SH-SY5Y (cell line): ENCODE results near the gene NAA10.

Experiments
- GATA2 ChIP-seq: IDR thresholded peaks from 2 replicates; pipeline ENCODE4 v1.6.1; 2011; ENCODE audit warnings: mild to moderate bottlenecking, low read depth, low read length
- GATA3 ChIP-seq: IDR thresholded peaks from 2 replicates; pipeline ENCODE4 v1.6.1; 2011; ENCODE audit warnings: low read depth, mild to moderate bottlenecking, low read length, moderate library complexity

DNA sequence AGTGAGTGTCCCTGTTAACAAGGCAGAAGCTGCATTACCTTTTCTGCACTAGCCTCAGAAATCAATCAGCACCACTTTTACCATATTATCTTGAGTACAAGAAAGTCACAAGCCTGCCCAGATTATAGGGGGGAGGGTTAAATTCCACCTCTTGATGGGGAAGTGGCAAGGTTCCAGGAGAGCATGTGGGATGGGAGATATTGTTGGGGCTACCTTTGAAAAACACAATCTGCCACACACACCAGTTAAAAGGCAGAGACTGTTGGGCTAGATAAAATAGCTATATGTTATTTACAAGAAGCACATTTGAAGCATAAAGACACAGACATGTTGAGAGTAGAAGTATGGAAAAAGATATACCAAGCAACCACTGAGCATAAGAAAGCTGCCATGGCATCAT lies 36.9 kb downstream of the NAA10 start:
- TF ChIP-seq GATA2 (no peak), GATA3 (no peak)
